Nephron progenitor cell (in vitro differentiated cells): ENCODE results near the gene GNAI3.

ENCODE experiments used
- DNase-seq: peaks from one replicate; pipeline ENCODE4 v3.0.0; 2021
- H3K27ac Mint-ChIP-seq: 2 replicates; pipeline ENCODE4 v1.8.0; 2021; ENCODE audit warnings: mild to moderate bottlenecking, moderate library complexity, mixed read lengths
- H3K27me3 Mint-ChIP-seq: 2 replicates; pipeline ENCODE4 v1.8.0; 2021; ENCODE audit warnings: mild to moderate bottlenecking, low read depth, mixed read lengths; ENCODE audit not compliant: poor library complexity
- H3K36me3 Mint-ChIP-seq: 2 replicates; pipeline ENCODE4 v1.8.0; 2021; ENCODE audit warnings: low read depth, mixed read lengths
- H3K4me1 Mint-ChIP-seq: 2 replicates; pipeline ENCODE4 v1.8.0; 2021; ENCODE audit warnings: mixed read lengths
- H3K4me3 Mint-ChIP-seq: 2 replicates; pipeline ENCODE4 v1.8.0; 2021; ENCODE audit warnings: mild to moderate bottlenecking, moderate library complexity, mixed read lengths
- H3K9me3 Mint-ChIP-seq: 2 replicates; pipeline ENCODE4 v1.8.0; 2021; ENCODE audit warnings: mild to moderate bottlenecking, moderate library complexity, mixed read lengths
- CTCF ChIP-seq: fragments of 200-600 bp; sonication (generic); IDR thresholded peaks from 2 replicates; pipeline ENCODE4 v1.5.0; 2021; ENCODE audit warnings: antibody characterized with exemption

The GNAI3 gene

DNA sequence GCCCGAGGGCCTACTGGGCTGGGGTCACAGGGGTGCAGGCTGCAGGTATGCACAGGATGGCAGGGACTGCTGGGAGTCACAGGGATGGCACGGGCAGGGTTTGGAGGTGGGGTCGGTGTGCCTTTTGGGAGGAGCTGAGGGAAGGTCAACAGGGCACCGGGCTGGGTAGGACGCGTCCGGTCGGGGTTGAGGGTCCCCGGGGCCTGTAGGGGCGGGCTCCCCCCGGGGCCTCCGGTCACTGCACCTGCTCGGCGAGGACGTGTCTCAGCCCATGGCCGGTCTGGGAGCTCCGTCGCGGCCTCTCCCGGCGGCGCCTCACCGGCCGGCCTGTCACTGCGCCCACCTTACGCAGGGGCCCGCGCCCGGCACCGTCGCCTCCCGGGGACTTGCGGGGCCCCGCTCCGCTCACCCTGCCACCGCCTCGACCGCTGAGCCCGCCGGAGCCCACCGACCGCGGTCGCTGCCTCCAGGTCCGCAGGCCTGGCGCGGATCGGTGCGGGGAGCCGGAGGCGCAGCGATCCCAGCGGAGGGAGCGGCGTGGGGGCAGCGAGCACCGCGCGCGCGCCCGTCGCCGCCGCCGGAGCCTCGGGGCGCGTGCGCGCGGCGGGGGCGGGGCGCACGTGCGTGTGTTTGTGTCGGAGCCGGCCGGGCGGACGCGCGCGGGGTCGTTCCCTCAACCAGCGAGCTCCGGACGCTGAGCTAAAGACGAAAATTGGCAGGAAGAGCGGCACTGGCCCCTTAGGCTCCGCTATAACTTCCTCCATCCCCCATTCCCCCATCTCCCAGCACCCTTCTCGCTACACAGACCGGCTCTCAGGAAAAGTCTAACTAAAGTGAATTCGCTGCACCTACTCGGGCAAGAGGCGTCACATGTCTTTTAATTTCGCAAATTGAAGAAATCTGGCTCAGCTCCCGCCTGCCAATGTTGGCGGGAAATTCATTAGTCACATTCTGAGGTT lies 39.0 kb upstream of the GNAI3 start, which contains the start of gene AMIGO1:
AMIGO1 (minus strand) TSS at position 552 of the 959 bp plus-strand sequence. CDS start 815 bp downstream, outside the sequence.
- H3K27ac Mint-ChIP-seq, result peak within 1 kb of the TSS; percentile 7
- peaks cover 24% of the 10 kb centered on the region for H3K4me1 Mint-ChIP-seq
- DNase-seq, result peak; percentile 86
- peak within 1 kb of the TSS; percentile 88 for H3K4me3 Mint-ChIP-seq
- H3K9me3 Mint-ChIP-seq, result no peaks in the 10 kb centered on the region
- peaks cover 79% of the 10 kb centered on the region for H3K27me3 Mint-ChIP-seq
- H3K36me3 Mint-ChIP-seq, result peaks cover 7% of the 10 kb centered on the region
- TF ChIP-seq CTCF, result no peak

- no peak overlapping the region for H3K27ac Mint-ChIP-seq
- H3K27me3 Mint-ChIP-seq, result peaks cover 59% of the 10 kb centered on the region
- peaks cover 28% of the 10 kb centered on the region for H3K4me1 Mint-ChIP-seq
- H3K4me3 Mint-ChIP-seq, result no peak overlapping the region
- TF ChIP-seq CTCF, result no peak
- no peak for DNase-seq
- H3K9me3 Mint-ChIP-seq, result no peaks in the 10 kb centered on the region
- peaks cover 1% of the 10 kb centered on the region for H3K36me3 Mint-ChIP-seq
Observed at GRCh38 chr1:109513110-109513710, 35.2 kb upstream of the GNAI3 start.

GRCh38 chr1:109514846-109515245 lies 33.6 kb upstream of the GNAI3 start:
- H3K36me3 Mint-ChIP-seq, result no peaks in the 10 kb centered on the region
- H3K4me3 Mint-ChIP-seq, result no peak overlapping the region
- DNase-seq, result no peak
- TF ChIP-seq CTCF, result no peak
- no peaks in the 10 kb centered on the region for H3K9me3 Mint-ChIP-seq
- H3K27me3 Mint-ChIP-seq, result peaks cover 46% of the 10 kb centered on the region
- no peak overlapping the region for H3K27ac Mint-ChIP-seq
- H3K4me1 Mint-ChIP-seq, result peaks cover 16% of the 10 kb centered on the region

- H3K4me3 Mint-ChIP-seq, result no peak overlapping the region
- DNase-seq, result no peak
- H3K36me3 Mint-ChIP-seq, result no peaks in the 10 kb centered on the region
- H3K27ac Mint-ChIP-seq, result no peak overlapping the region
- H3K9me3 Mint-ChIP-seq, result no peaks in the 10 kb centered on the region
- peaks cover 23% of the 10 kb centered on the region for H3K4me1 Mint-ChIP-seq
- peaks cover 26% of the 10 kb centered on the region for H3K27me3 Mint-ChIP-seq
- no peak for TF ChIP-seq CTCF
Observed at GRCh38 chr1:109516872-109517271, 31.5 kb upstream of the GNAI3 start.

DNA sequence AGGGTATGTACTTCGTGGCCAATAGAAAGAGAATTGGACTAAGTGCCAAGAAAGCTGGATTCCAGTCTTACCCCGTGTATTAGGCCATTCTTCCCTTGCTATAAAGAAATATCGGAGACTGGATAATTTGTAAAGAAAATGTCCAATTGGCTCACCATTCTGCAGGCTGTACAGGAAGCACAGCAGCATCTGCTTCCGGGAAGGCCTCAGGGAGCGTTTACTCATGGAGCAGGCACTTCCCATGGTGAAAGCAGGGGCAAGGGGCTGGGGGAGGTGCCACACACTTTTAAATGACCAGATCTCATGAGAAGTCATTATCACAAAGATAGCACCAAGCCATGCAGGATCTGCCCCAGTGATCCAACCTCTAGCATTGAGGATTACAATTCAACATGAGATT lies 31.1 kb upstream of the GNAI3 start:
- Mint-ChIP-seq H3K4me3 (no peak overlapping the region), H3K27me3 (peaks cover 25% of the 10 kb centered on the region), H3K4me1 (peaks cover 28% of the 10 kb centered on the region), H3K36me3 (no peaks in the 10 kb centered on the region), H3K9me3 (no peaks in the 10 kb centered on the region), H3K27ac (no peak overlapping the region)
- TF ChIP-seq CTCF, result no peak
- DNase-seq, result no peak
